CD4-positive, alpha-beta T cell (primary cell): ENCODE data around the gene TMEM131. TPM values are rescaled to one million over a fixed set of nuclear protein-coding genes. Genes with fewer than 3 reads are reported as not detected.

ENCODE experiments used
- ATAC-seq: fragments of 200-7000 bp; cut with Tn5 transposase; one replicate; pipeline ENCODE4 v1.10.0; 2022; ENCODE audit warnings: mild to moderate bottlenecking; ENCODE audit not compliant: poor library complexity
- CTCF ChIA-PET: fragments of 350-600 bp; sonication (Branson Sonifier 250); formaldehyde crosslinking; loops from one replicate; lab custom pipeline; 2021; ENCODE audit warnings: antibody characterized with exemption, inconsistent platforms; lab: Charles Lee
- POLR2A ChIA-PET: fragments of 350-600 bp; sonication (Branson Sonifier 250); formaldehyde crosslinking; loops from one replicate; lab custom pipeline; 2021; ENCODE audit warnings: antibody characterized with exemption, inconsistent platforms; lab: Charles Lee
- DNase-seq, 14 experiments: peaks; one replicate each; pipeline ENCODE4 v3.0.0-alpha.2; 2013 to 2020; ENCODE audit warnings: mixed read lengths in 2 of 14
- H3K27ac ChIP-seq, 2 donors: one replicate each; pipeline versions ENCODE4 v1.5.1 to v1.7.0; 2013; ENCODE audit warnings: low read length in 2 of 2, low read depth in 1 of 2, mild to moderate bottlenecking in 1 of 2
- H3K27me3 ChIP-seq, 2 experiments: 1 replicate in 1 of 2; 2 replicates in 1 of 2; pipeline versions ENCODE4 v1.6.1 to v1.7.0; 2013; ENCODE audit warnings: low read length in 2 of 2, control low read depth in 1 of 2, mild to moderate bottlenecking in 1 of 2, moderate library complexity in 1 of 2; ENCODE audit not compliant: insufficient read depth in 2 of 2, control insufficient read depth in 1 of 2
- H3K36me3 ChIP-seq: one replicate; pipeline ENCODE4 v1.6.1; 2013; ENCODE audit warnings: low read length, control low read depth; ENCODE audit not compliant: insufficient read depth
- H3K4me1 ChIP-seq: one replicate; pipeline ENCODE4 v1.6.1; 2013; ENCODE audit warnings: low read length, control low read depth; ENCODE audit not compliant: insufficient read depth
- H3K4me3 ChIP-seq: one replicate; pipeline ENCODE4 v1.5.1; 2013; ENCODE audit warnings: mild to moderate bottlenecking, low read length, moderate library complexity
- H3K9me3 ChIP-seq, 2 experiments: 1 replicate in 1 of 2; 2 replicates in 1 of 2; pipeline versions ENCODE4 v1.6.1 to v1.7.0; 2013; ENCODE audit warnings: low read length in 2 of 2, mild to moderate bottlenecking in 2 of 2, control low read depth in 1 of 2, moderate library complexity in 1 of 2; ENCODE audit not compliant: control insufficient read depth in 1 of 2, insufficient read depth in 1 of 2
- H3K27ac Mint-ChIP-seq: one replicate; pipeline ENCODE4 v1.8.0; 2020; ENCODE audit warnings: mixed read lengths
- H3K27me3 Mint-ChIP-seq: one replicate; pipeline ENCODE4 v1.8.0; 2021; ENCODE audit warnings: mixed read lengths
- H3K36me3 Mint-ChIP-seq: one replicate; pipeline ENCODE4 v1.8.0; 2021; ENCODE audit warnings: low read depth, mixed read lengths
- H3K4me1 Mint-ChIP-seq: one replicate; pipeline ENCODE4 v1.8.0; 2021; ENCODE audit warnings: low read depth, mixed read lengths
- H3K4me3 Mint-ChIP-seq: one replicate; pipeline ENCODE4 v1.8.0; 2020; ENCODE audit warnings: mild to moderate bottlenecking, mixed read lengths
- H3K9me3 Mint-ChIP-seq: one replicate; pipeline ENCODE4 v1.8.0; 2020; ENCODE audit warnings: mixed read lengths
- CTCF ChIP-seq: fragments of 200-600 bp; IDR thresholded peaks from one replicate; pipeline ENCODE4 v1.8.0; 2022; ENCODE audit warnings: antibody characterized with exemption, mild to moderate bottlenecking
- intact Hi-C, 2 experiments: fragments of 100-400 bp; cut with DNase I in 1 of 2; cut with micrococcal nuclease in 1 of 2; formaldehyde crosslinking; loops; one replicate each; pipeline versions ENCODE4 v1.15.1 to v1.9.0; 2023 to 2025; cut with DNase I, micrococcal nuclease
- total RNA-seq, 174 experiments: library from RNA in 2 of 174; stranded (reverse) in 2 of 174; gene quantifications; one replicate each; pipeline ENCODE4 v1.2.3 and lab custom pipeline; 2021 to 2026

TMEM131 gene
- total RNA-seq, 2 experiments from 2014 or later: 29.2 to 33.6 TPM

GRCh38 chr2:97991081-97991856 is 4.5 kb downstream of the TMEM131 start:
- no peaks in the 10 kb centered on the region for H3K27me3 ChIP-seq
- Mint-ChIP-seq H3K27ac (no peak overlapping the region), H3K36me3 (peaks cover 4% of the 10 kb centered on the region), H3K9me3 (peaks cover 4% of the 10 kb centered on the region), H3K4me3 (peak overlapping the region; percentile 3), H3K4me1 (peaks cover 79% of the 10 kb centered on the region), H3K27me3 (no peaks in the 10 kb centered on the region)
- no peak overlapping the region for H3K27ac ChIP-seq
- DNase-seq (no peak), ATAC-seq (no peak)
- TF ChIP-seq CTCF: no peak
- ChIA-PET POLR2A (no interaction called here), CTCF (no interaction called here)
- H3K36me3 ChIP-seq: no peaks in the 10 kb centered on the region
- no peak overlapping the region for H3K4me3 ChIP-seq
- H3K9me3 ChIP-seq: no peaks in the 10 kb centered on the region
- intact Hi-C loops: loop anchor here (5.0 to 10.0 kb wide), 7 partner anchors 34 to 1344 kb away; partner anchors contain the start of genes EIF5B (in 1 of the 2), LIPT1 (in 1 of the 2), LMAN2L (in 1 of the 2) and MITD1 (in 1 of the 2)
- peaks cover 11% of the 10 kb centered on the region for H3K4me1 ChIP-seq

DNA sequence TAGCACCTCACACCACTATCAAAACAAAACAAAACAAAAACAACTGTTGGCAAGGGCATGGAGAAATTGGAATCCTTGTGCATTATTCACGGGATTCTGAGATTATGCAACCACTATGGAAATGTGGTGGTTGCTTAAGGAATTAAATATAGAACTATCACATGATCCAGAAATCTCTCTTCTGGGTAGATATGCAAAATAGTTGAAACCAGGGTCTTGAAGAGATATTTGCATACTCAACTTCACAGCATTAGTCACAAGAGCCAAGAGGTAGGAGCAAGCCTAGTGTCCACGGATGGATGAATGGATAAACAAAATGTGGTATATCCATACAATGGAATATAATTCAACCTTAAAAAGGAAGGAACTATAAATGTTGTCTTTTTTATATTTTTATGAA is 7.0 kb downstream of the TMEM131 start:
- no peak for TF ChIP-seq CTCF
- H3K4me1 Mint-ChIP-seq: peaks cover 76% of the 10 kb centered on the region
- H3K27me3 Mint-ChIP-seq: no peaks in the 10 kb centered on the region

DNA sequence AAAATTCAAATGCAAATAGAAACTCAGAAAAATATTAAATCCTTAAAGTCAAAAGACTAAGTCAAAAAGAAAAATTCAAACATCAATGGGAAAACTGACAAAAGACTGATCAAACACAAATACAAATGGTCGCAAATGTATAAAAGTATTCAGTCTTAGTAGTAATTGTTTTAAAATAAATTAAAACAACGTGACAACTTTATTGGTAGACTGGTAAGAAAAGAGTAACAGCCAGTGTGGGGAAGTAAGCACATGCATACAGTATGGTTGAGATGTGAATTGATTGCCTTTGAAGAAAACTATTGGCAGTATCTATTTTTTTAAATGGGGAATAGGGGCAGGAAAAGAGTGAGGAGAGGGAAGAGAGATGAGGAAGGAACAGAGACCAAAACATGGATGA is 9.8 kb downstream of the TMEM131 start:
- H3K9me3 ChIP-seq: no peaks in the 10 kb centered on the region
- no peak for TF ChIP-seq CTCF
- DNase-seq (no peak), ATAC-seq (no peak)
- no peaks in the 10 kb centered on the region for H3K4me1 ChIP-seq
- H3K27me3 ChIP-seq: no peaks in the 10 kb centered on the region
- intact Hi-C loops: no loop called here
- no peak overlapping the region for H3K27ac ChIP-seq
- H3K4me1 Mint-ChIP-seq: peaks cover 68% of the 10 kb centered on the region
- no peak overlapping the region for H3K4me3 Mint-ChIP-seq
- H3K36me3 ChIP-seq: peaks cover 7% of the 10 kb centered on the region
- H3K27me3 Mint-ChIP-seq: no peaks in the 10 kb centered on the region
- H3K27ac Mint-ChIP-seq: no peak overlapping the region
- peaks cover 17% of the 10 kb centered on the region for H3K36me3 Mint-ChIP-seq
- H3K4me3 ChIP-seq: no peak overlapping the region
- ChIA-PET CTCF (no interaction called here), POLR2A (no interaction called here)
- H3K9me3 Mint-ChIP-seq: peaks cover 4% of the 10 kb centered on the region

More for the DNA sequence above, 7.0 kb downstream of the TMEM131 start:
- ChIA-PET POLR2A (no interaction called here), CTCF (no interaction called here)
- DNase-seq (no peak), ATAC-seq (no peak)
- Mint-ChIP-seq H3K4me3 (no peak overlapping the region), H3K36me3 (peaks cover 5% of the 10 kb centered on the region), H3K27ac (no peak overlapping the region), H3K9me3 (peaks cover 4% of the 10 kb centered on the region)
- Histone ChIP-seq H3K4me3 (no peak overlapping the region), H3K9me3 (no peaks in the 10 kb centered on the region), H3K27me3 (no peaks in the 10 kb centered on the region), H3K36me3 (peaks cover under 1% of the 10 kb centered on the region), H3K4me1 (peaks cover 6% of the 10 kb centered on the region), H3K27ac (no peak overlapping the region)
- intact Hi-C loops: no loop called here
